GM10248 (cell line): Measurements from ENCODE around the gene ST7.

Experiments used
- CTCF ChIA-PET: fragments of 300-600 bp; sonication (Branson Sonifier 250); formaldehyde crosslinking; extraction: SDS; loops from one replicate; lab custom pipeline; 2021; ENCODE audit warnings: antibody characterized with exemption; lab: Yijun Ruan, JAX
- POLR2A ChIA-PET: fragments of 350-650 bp; sonication (Branson Sonifier 250); formaldehyde crosslinking; extraction: SDS; loops from one replicate; lab custom pipeline; 2020; ENCODE audit warnings: antibody characterized with exemption; lab: Yijun Ruan, JAX
- DNase-seq: peaks from one replicate; pipeline ENCODE4 v3.0.0; 2012; ENCODE audit errors: extremely low spot score
- TF ChIP-seq, protein P1 (sequence below): IDR thresholded peaks from 2 replicates; pipeline ENCODE4 v1.5.1; 2012; ENCODE audit warnings: mild to moderate bottlenecking, low read depth; ENCODE audit errors: extremely low read depth, missing control alignments, control extremely low read depth

The ST7 gene

GRCh38 chr7:117185124-117185523 lies 231.8 kb downstream of the ST7 start:
- ChIA-PET POLR2A (no interaction called here), CTCF (no interaction called here)
- TF ChIP-seq, protein P1, sequence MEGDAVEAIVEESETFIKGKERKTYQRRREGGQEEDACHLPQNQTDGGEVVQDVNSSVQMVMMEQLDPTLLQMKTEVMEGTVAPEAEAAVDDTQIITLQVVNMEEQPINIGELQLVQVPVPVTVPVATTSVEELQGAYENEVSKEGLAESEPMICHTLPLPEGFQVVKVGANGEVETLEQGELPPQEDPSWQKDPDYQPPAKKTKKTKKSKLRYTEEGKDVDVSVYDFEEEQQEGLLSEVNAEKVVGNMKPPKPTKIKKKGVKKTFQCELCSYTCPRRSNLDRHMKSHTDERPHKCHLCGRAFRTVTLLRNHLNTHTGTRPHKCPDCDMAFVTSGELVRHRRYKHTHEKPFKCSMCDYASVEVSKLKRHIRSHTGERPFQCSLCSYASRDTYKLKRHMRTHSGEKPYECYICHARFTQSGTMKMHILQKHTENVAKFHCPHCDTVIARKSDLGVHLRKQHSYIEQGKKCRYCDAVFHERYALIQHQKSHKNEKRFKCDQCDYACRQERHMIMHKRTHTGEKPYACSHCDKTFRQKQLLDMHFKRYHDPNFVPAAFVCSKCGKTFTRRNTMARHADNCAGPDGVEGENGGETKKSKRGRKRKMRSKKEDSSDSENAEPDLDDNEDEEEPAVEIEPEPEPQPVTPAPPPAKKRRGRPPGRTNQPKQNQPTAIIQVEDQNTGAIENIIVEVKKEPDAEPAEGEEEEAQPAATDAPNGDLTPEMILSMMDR = no peak

DNA sequence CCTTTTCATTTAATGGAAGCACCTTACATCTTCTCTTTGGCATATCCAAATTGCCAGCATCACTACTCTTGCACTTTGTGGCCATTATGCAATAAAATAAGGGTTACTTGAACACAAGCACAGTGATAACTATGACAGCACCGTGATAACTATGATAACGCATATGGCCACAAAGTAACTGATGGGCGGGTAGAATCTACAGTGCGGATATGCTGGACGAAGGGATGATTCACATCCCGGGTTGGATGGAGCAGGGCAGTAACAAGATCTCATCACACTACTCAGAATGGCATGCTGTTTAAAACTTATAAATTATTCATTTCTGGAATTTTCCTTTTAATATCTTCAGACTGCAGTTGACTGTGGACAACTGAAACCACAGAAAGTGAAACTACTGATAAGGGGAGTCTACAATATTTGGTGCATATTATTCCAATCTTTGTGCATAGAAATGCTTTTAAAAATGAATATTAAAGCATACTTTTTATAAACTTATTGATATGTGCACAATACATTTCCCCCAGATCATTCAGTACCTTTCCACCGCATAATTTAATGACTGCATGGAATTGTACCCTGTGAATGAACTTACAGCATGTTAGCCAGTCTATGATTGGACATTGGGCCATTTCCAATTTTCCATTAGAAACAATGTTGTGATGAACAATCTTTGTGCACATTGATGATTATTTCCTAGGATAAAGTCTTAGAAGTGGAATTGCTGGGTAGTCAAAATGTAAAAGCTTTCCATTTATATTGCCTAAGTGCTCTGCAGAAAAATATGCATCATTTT lies 233.1 kb downstream of the ST7 start:
- POLR2A ChIA-PET = no interaction called here
- CTCF ChIA-PET = no interaction called here
- no peak for DNase-seq
- TF ChIP-seq, protein P1 = no peak

More at GRCh38 chr7:117185124-117185523, 231.8 kb downstream of the ST7 start:
- DNase-seq = no peak

DNA sequence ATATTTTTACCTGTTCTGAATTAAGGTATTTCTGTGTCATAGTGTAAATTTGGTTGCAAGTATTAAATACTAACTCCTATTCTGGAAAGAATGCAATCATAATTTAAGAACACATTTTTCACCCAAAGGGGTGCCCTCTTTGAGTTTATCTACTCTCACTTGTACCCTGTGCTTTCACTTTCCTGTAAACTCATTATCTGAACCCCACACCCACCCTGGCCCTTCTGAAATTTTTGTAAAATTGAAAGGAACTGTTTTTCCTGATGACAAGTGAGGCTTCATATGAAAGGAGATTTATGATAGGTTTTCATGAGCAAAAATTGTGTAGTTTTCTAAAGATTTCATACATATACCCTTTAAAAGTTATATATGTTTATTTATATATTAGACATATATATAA lies 235.1 kb downstream of the ST7 start:
- TF ChIP-seq, protein P1 = no peak
- ChIA-PET CTCF (interaction anchor here (1.1 kb wide), 1 partner anchor 27 kb away, joined by 3 read pairs; no protein-coding TSS in a partner anchor), POLR2A (no interaction called here)
- no peak for DNase-seq

DNA sequence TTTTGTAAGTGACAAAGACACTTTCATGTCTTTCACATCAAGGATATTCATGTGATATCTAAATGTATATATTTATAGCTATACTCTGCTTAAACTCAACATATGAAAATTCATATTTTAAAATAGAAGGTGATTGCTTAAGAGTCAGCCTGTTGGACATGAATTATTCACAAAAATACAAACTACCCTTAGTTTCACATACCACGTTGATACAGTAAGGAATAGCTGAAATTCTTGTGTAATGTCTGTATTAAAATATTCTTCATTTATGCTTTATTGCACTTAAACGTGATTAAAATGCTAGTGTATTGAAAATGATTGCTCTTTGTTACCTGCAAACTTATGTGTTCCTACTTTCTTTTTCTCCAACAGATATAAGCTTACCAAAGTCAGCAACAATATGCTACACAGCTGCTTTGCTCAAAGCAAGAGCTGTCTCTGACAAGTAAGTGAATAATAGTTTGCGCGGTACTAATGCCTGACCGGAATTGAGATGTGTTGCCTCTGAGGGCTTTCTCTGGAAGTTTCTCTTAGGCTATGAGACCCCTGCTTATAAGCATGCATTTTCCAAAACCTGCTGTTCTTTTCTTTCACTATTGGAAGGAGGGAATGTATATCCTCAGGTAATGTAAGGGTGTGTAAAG lies 235.8 kb downstream of the ST7 start:
- CTCF ChIA-PET = interaction anchor here (1.1 to 1.7 kb wide), 2 partner anchors 24 to 26 kb away, joined by 3 to 6 read pairs; no protein-coding TSS in a partner anchor
- no peak for DNase-seq
- TF ChIP-seq, protein P1 = no peak
- POLR2A ChIA-PET = no interaction called here

GRCh38 chr7:117190104-117190503 lies 236.8 kb downstream of the ST7 start:
- ChIA-PET POLR2A (no interaction called here), CTCF (interaction anchor here (1.7 kb wide), 1 partner anchor 23 kb away, joined by 6 read pairs; no protein-coding TSS in a partner anchor)
- TF ChIP-seq, protein P1 = no peak
- DNase-seq = no peak

- DNase-seq = no peak
- ChIA-PET CTCF (interaction anchor here (0.9 kb wide), 1 partner anchor 26 kb away, joined by 3 read pairs; no protein-coding TSS in a partner anchor), POLR2A (no interaction called here)
- TF ChIP-seq, protein P1 = no peak
Observed at GRCh38 chr7:117190746-117191435, 237.6 kb downstream of the ST7 start.
